ENCODE results near the gene ATP9B.

DNA sequence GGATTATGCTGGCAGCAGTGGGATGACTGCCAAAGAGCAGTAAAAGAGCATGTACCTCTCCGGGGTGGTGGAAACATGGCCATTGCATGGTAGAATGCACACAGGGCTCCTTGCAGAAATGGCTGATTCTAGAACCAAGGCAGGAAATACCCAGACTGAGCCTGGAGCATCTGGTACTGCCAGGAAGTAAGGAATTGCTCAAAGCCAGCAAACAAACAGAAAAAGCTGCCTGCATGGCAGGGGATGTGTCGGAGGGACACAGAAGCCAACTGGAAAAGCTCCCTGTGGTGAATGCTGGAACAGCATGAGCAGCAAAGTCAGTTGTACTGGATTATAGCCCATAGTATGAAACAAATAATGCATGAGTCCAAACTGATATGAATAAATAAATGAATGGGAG is 248.5 kb downstream of the ATP9B start:
- TF ChIP-seq, protein P1, sequence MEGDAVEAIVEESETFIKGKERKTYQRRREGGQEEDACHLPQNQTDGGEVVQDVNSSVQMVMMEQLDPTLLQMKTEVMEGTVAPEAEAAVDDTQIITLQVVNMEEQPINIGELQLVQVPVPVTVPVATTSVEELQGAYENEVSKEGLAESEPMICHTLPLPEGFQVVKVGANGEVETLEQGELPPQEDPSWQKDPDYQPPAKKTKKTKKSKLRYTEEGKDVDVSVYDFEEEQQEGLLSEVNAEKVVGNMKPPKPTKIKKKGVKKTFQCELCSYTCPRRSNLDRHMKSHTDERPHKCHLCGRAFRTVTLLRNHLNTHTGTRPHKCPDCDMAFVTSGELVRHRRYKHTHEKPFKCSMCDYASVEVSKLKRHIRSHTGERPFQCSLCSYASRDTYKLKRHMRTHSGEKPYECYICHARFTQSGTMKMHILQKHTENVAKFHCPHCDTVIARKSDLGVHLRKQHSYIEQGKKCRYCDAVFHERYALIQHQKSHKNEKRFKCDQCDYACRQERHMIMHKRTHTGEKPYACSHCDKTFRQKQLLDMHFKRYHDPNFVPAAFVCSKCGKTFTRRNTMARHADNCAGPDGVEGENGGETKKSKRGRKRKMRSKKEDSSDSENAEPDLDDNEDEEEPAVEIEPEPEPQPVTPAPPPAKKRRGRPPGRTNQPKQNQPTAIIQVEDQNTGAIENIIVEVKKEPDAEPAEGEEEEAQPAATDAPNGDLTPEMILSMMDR (IDR thresholded peaks at IDR 0.05; ENCODE audit: low read length), result no peak
- TF ChIP-seq EZH2phosphoT487 (IDR thresholded peaks at IDR 0.05; ENCODE audit: low read length), result no peak

Data from MM.1S (cell line).